ENCODE data around the gene FUBP3. TPM values are rescaled to one million over a fixed set of nuclear protein-coding genes. Genes with fewer than 3 reads are reported as not detected.
A peak's percentile ranks its signal among the peaks of the same experiment; 100 is the strongest.

FUBP3 gene
- total RNA-seq, 4 donors from 2014 or later, result 20.7 to 41.1 (median 36.9) TPM

GRCh38 chr9:130675396-130675795 lies 96.0 kb downstream of the FUBP3 start:
- intact Hi-C loops (cut with DNase I; ENCODE audit: low total_unique reads), result no loop called here
- no peaks in the 10 kb centered on the region for H3K4me1 ChIP-seq
- in situ Hi-C loops (cut with MboI; ENCODE audit: low pct_ligation_motif_present in 1 of 4, low pct_unique_long_range_greater_than_20kb in 1 of 4, low sequenced_read_pairs in 3 of 4), result loop anchor here in 3 of 4 donors (10.0 kb wide), 3 partner anchors 201 to 221 kb away; no protein-coding TSS in a partner anchor
- H3K36me3 ChIP-seq, result no peaks in the 10 kb centered on the region
- DNase-seq, result no peak
- TF ChIP-seq CTCF (IDR thresholded peaks at IDR 0.05) (no peak), EP300 (IDR thresholded peaks at IDR 0.05; ENCODE audit: low read depth) (no peak), POLR2A (IDR thresholded peaks at IDR 0.05) (no peak), POLR2AphosphoS5 (IDR thresholded peaks at IDR 0.05) (no peak)
- no peak overlapping the region for H3K27ac ChIP-seq
- 84% methylated on average over 9 of the region's 13 CpGs; no CpG with 5 or more reads in 1 of the 2 donors for WGBS, 2 donors (ENCODE audit: low coverage in 1 of 2)
- H3K4me3 ChIP-seq, result no peak overlapping the region
- peaks cover 11% of the 10 kb centered on the region for H3K27me3 ChIP-seq
- no peaks in the 10 kb centered on the region for H3K9me3 ChIP-seq

GRCh38 chr9:130677252-130677651 lies 97.9 kb downstream of the FUBP3 start:
- no peaks in the 10 kb centered on the region for H3K36me3 ChIP-seq
- peaks cover 20% of the 10 kb centered on the region for H3K27me3 ChIP-seq
- intact Hi-C loops (cut with DNase I; ENCODE audit: low total_unique reads), result no loop called here
- H3K4me1 ChIP-seq, result peaks cover 10 to 13% (median 13%) of the 10 kb centered on the region in 4 donors
- H3K9me3 ChIP-seq, result no peaks in the 10 kb centered on the region
- no peak overlapping the region for H3K4me3 ChIP-seq
- 82% methylated on average over 7 of the region's 7 CpGs; no CpG with 5 or more reads in 1 of the 2 donors for whole genome bisulfite sequencing, 2 donors (ENCODE audit: low coverage in 1 of 2)
- no peak for TF ChIP-seq POLR2AphosphoS5 (IDR thresholded peaks at IDR 0.05)
- TF ChIP-seq CTCF (IDR thresholded peaks at IDR 0.05), result no peak
- no peak for TF ChIP-seq EP300 (IDR thresholded peaks at IDR 0.05; ENCODE audit: low read depth)
- TF ChIP-seq POLR2A (IDR thresholded peaks at IDR 0.05), result no peak
- H3K27ac ChIP-seq, result no peak overlapping the region
- DNase-seq, result no peak
- in situ Hi-C loops (cut with MboI; ENCODE audit: low pct_ligation_motif_present in 1 of 4, low pct_unique_long_range_greater_than_20kb in 1 of 4, low sequenced_read_pairs in 3 of 4), result loop anchor here in 3 of 4 donors (10.0 kb wide), 3 partner anchors 202 to 222 kb away; no protein-coding TSS in a partner anchor

GRCh38 chr9:130680836-130681768 lies 101.7 kb downstream of the FUBP3 start:
- H3K9me3 ChIP-seq, result no peaks in the 10 kb centered on the region
- peaks cover 11 to 16% (median 15%) of the 10 kb centered on the region in 4 donors for H3K4me1 ChIP-seq
- TF ChIP-seq POLR2AphosphoS5 (IDR thresholded peaks at IDR 0.05), result peak in 1 of 3 donors; percentile 46
- TF ChIP-seq POLR2A (IDR thresholded peaks at IDR 0.05), result no peak
- H3K27me3 ChIP-seq, result peaks cover 20% of the 10 kb centered on the region
- peak; percentile 89 for DNase-seq
- H3K27ac ChIP-seq, result peak overlapping the region in 3 of 4 donors; percentile 48 to 66 (median 51)
- peak overlapping the region; percentile 41 to 64 (median 48) for H3K4me3 ChIP-seq
- H3K36me3 ChIP-seq, result no peaks in the 10 kb centered on the region
- in situ Hi-C loops (cut with MboI; ENCODE audit: low pct_ligation_motif_present in 1 of 4, low pct_unique_long_range_greater_than_20kb in 1 of 4, low sequenced_read_pairs in 3 of 4) (loop anchor here in 2 of 4 donors (5.0 to 10.0 kb wide), 2 partner anchors 224 to 226 kb away; no protein-coding TSS in a partner anchor), intact Hi-C loops (cut with DNase I; ENCODE audit: low total_unique reads) (no loop called here)
- 11% methylated on average over 15 of the region's 116 CpGs; no CpG with 5 or more reads in 1 of the 2 donors for WGBS, 2 donors (ENCODE audit: low coverage in 1 of 2)

GRCh38 chr9:130681769-130682420 lies 102.5 kb downstream of the FUBP3 start:
- DNase-seq, result peak; percentile 23
- WGBS, 2 donors (ENCODE audit: low coverage in 1 of 2), result 2% methylated on average over 29 of the region's 45 CpGs; no CpG with 5 or more reads in 1 of the 2 donors
- peak overlapping the region; percentile 14 to 66 (median 50) for H3K27ac ChIP-seq
- peaks cover 11 to 16% (median 15%) of the 10 kb centered on the region in 4 donors for H3K4me1 ChIP-seq
- intact Hi-C loops (cut with DNase I; ENCODE audit: low total_unique reads) (loop anchor here (2.0 kb wide), 1 partner anchor 221 kb away; no protein-coding TSS in a partner anchor), in situ Hi-C loops (cut with MboI; ENCODE audit: low pct_ligation_motif_present in 1 of 4, low pct_unique_long_range_greater_than_20kb in 1 of 4, low sequenced_read_pairs in 3 of 4) (loop anchor here in 2 of 4 donors (5.0 to 10.0 kb wide), 2 partner anchors 225 to 227 kb away; no protein-coding TSS in a partner anchor)
- H3K9me3 ChIP-seq, result no peaks in the 10 kb centered on the region
- no peaks in the 10 kb centered on the region for H3K36me3 ChIP-seq
- H3K27me3 ChIP-seq, result peaks cover 20% of the 10 kb centered on the region
- TF ChIP-seq POLR2AphosphoS5 (IDR thresholded peaks at IDR 0.05), result no peak
- TF ChIP-seq EP300 (IDR thresholded peaks at IDR 0.05; ENCODE audit: low read depth), result no peak
- H3K4me3 ChIP-seq, result peak overlapping the region; percentile 41 to 64 (median 54)
